ENCODE measurements around the gene FREM2.

Gene FREM2

GRCh38 chr13:38767506-38768265 is 80.8 kb downstream of the FREM2 start:
- H3K4me3 ChIP-seq (ENCODE audit: low read depth in 1 of 2, low read length in 2 of 2), result no peak overlapping the region
- H3K27me3 ChIP-seq (ENCODE audit: control insufficient read depth in 1 of 2, insufficient read depth in 2 of 2, low read length in 2 of 2), result no peaks in the 10 kb centered on the region
- no peaks in the 10 kb centered on the region for H3K4me1 ChIP-seq (ENCODE audit: insufficient read depth, low read length)
- H3K9ac ChIP-seq (ENCODE audit: low read length), result no peak overlapping the region
- no peaks in the 10 kb centered on the region for H3K36me3 ChIP-seq (ENCODE audit: insufficient read depth, low read length)
- no peaks in the 10 kb centered on the region for H3K9me3 ChIP-seq (ENCODE audit: low read length)
- H3K27ac ChIP-seq (ENCODE audit: low read depth, low read length), result no peak overlapping the region

- H3K27me3 ChIP-seq (ENCODE audit: control insufficient read depth in 1 of 2, insufficient read depth in 2 of 2, low read length in 2 of 2), result no peaks in the 10 kb centered on the region
- no peak overlapping the region for H3K9ac ChIP-seq (ENCODE audit: low read length)
- no peaks in the 10 kb centered on the region for H3K4me1 ChIP-seq (ENCODE audit: insufficient read depth, low read length)
- H3K36me3 ChIP-seq (ENCODE audit: insufficient read depth, low read length), result no peaks in the 10 kb centered on the region
- H3K9me3 ChIP-seq (ENCODE audit: low read length), result no peaks in the 10 kb centered on the region
- no peak overlapping the region for H3K4me3 ChIP-seq (ENCODE audit: low read depth in 1 of 2, low read length in 2 of 2)
- H3K27ac ChIP-seq (ENCODE audit: low read depth, low read length), result no peak overlapping the region
These were observed 82.6 kb downstream of the FREM2 start for GRCh38 chr13:38769526-38769925.

GRCh38 chr13:38775085-38775484 is 88.2 kb downstream of the FREM2 start:
- no peaks in the 10 kb centered on the region for H3K9me3 ChIP-seq (ENCODE audit: low read length)
- no peaks in the 10 kb centered on the region for H3K27me3 ChIP-seq (ENCODE audit: control insufficient read depth in 1 of 2, insufficient read depth in 2 of 2, low read length in 2 of 2)

GRCh38 chr13:38777347-38778119 is 90.7 kb downstream of the FREM2 start:
- no peaks in the 10 kb centered on the region for H3K36me3 ChIP-seq (ENCODE audit: insufficient read depth, low read length)
- H3K9ac ChIP-seq (ENCODE audit: low read length), result no peak overlapping the region
- no peak overlapping the region for H3K27ac ChIP-seq (ENCODE audit: low read depth, low read length)
- no peaks in the 10 kb centered on the region for H3K9me3 ChIP-seq (ENCODE audit: low read length)
- no peaks in the 10 kb centered on the region for H3K27me3 ChIP-seq (ENCODE audit: control insufficient read depth in 1 of 2, insufficient read depth in 2 of 2, low read length in 2 of 2)
- no peaks in the 10 kb centered on the region for H3K4me1 ChIP-seq (ENCODE audit: insufficient read depth, low read length)
- H3K4me3 ChIP-seq (ENCODE audit: low read depth in 1 of 2, low read length in 2 of 2), result no peak overlapping the region

More at GRCh38 chr13:38775085-38775484, 88.2 kb downstream of the FREM2 start:
- Histone ChIP-seq H3K9ac (ENCODE audit: low read length) (no peak overlapping the region), H3K4me1 (ENCODE audit: insufficient read depth, low read length) (no peaks in the 10 kb centered on the region), H3K36me3 (ENCODE audit: insufficient read depth, low read length) (no peaks in the 10 kb centered on the region), H3K4me3 (ENCODE audit: low read depth in 1 of 2, low read length in 2 of 2) (no peak overlapping the region), H3K27ac (ENCODE audit: low read depth, low read length) (no peak overlapping the region)

GRCh38 chr13:38781539-38781938 is 94.7 kb downstream of the FREM2 start:
- H3K4me1 ChIP-seq (ENCODE audit: insufficient read depth, low read length), result no peaks in the 10 kb centered on the region
- no peaks in the 10 kb centered on the region for H3K27me3 ChIP-seq (ENCODE audit: control insufficient read depth in 1 of 2, insufficient read depth in 2 of 2, low read length in 2 of 2)
- H3K9me3 ChIP-seq (ENCODE audit: low read length), result no peaks in the 10 kb centered on the region
- H3K27ac ChIP-seq (ENCODE audit: low read depth, low read length), result no peak overlapping the region
- no peak overlapping the region for H3K4me3 ChIP-seq (ENCODE audit: low read depth in 1 of 2, low read length in 2 of 2)
- no peaks in the 10 kb centered on the region for H3K36me3 ChIP-seq (ENCODE audit: insufficient read depth, low read length)
- no peak overlapping the region for H3K9ac ChIP-seq (ENCODE audit: low read length)

- Histone ChIP-seq H3K9me3 (ENCODE audit: low read length) (no peaks in the 10 kb centered on the region), H3K27ac (ENCODE audit: low read depth, low read length) (no peak overlapping the region), H3K36me3 (ENCODE audit: insufficient read depth, low read length) (no peaks in the 10 kb centered on the region), H3K9ac (ENCODE audit: low read length) (no peak overlapping the region), H3K27me3 (ENCODE audit: control insufficient read depth in 1 of 2, insufficient read depth in 2 of 2, low read length in 2 of 2) (no peaks in the 10 kb centered on the region), H3K4me1 (ENCODE audit: insufficient read depth, low read length) (no peaks in the 10 kb centered on the region), H3K4me3 (ENCODE audit: low read depth in 1 of 2, low read length in 2 of 2) (no peak overlapping the region)
These were observed 97.4 kb downstream of the FREM2 start for GRCh38 chr13:38784036-38784880.

GRCh38 chr13:38785042-38785441 is 98.2 kb downstream of the FREM2 start:
- Histone ChIP-seq H3K27ac (ENCODE audit: low read depth, low read length) (no peak overlapping the region), H3K4me1 (ENCODE audit: insufficient read depth, low read length) (no peaks in the 10 kb centered on the region), H3K36me3 (ENCODE audit: insufficient read depth, low read length) (no peaks in the 10 kb centered on the region), H3K4me3 (ENCODE audit: low read depth in 1 of 2, low read length in 2 of 2) (no peak overlapping the region), H3K9ac (ENCODE audit: low read length) (no peak overlapping the region), H3K27me3 (ENCODE audit: control insufficient read depth in 1 of 2, insufficient read depth in 2 of 2, low read length in 2 of 2) (no peaks in the 10 kb centered on the region), H3K9me3 (ENCODE audit: low read length) (no peaks in the 10 kb centered on the region)

GRCh38 chr13:38785490-38785889 is 98.6 kb downstream of the FREM2 start:
- H3K9ac ChIP-seq (ENCODE audit: low read length), result no peak overlapping the region
- no peaks in the 10 kb centered on the region for H3K36me3 ChIP-seq (ENCODE audit: insufficient read depth, low read length)
- H3K27me3 ChIP-seq (ENCODE audit: control insufficient read depth in 1 of 2, insufficient read depth in 2 of 2, low read length in 2 of 2), result no peaks in the 10 kb centered on the region
- H3K4me3 ChIP-seq (ENCODE audit: low read depth in 1 of 2, low read length in 2 of 2), result no peak overlapping the region
- H3K27ac ChIP-seq (ENCODE audit: low read depth, low read length), result no peak overlapping the region
- H3K4me1 ChIP-seq (ENCODE audit: insufficient read depth, low read length), result no peaks in the 10 kb centered on the region
- H3K9me3 ChIP-seq (ENCODE audit: low read length), result no peaks in the 10 kb centered on the region

- no peaks in the 10 kb centered on the region for H3K27me3 ChIP-seq (ENCODE audit: control insufficient read depth in 1 of 2, insufficient read depth in 2 of 2, low read length in 2 of 2)
- H3K27ac ChIP-seq (ENCODE audit: low read depth, low read length), result no peak overlapping the region
- no peaks in the 10 kb centered on the region for H3K36me3 ChIP-seq (ENCODE audit: insufficient read depth, low read length)
These were observed 100.7 kb downstream of the FREM2 start for GRCh38 chr13:38787550-38787949.

GRCh38 chr13:38796890-38797289 is 110.0 kb downstream of the FREM2 start:
- no peaks in the 10 kb centered on the region for H3K27me3 ChIP-seq (ENCODE audit: control insufficient read depth in 1 of 2, insufficient read depth in 2 of 2, low read length in 2 of 2)
- no peak overlapping the region for H3K4me3 ChIP-seq (ENCODE audit: low read depth in 1 of 2, low read length in 2 of 2)
- no peak overlapping the region for H3K9ac ChIP-seq (ENCODE audit: low read length)
- H3K9me3 ChIP-seq (ENCODE audit: low read length), result no peaks in the 10 kb centered on the region
- H3K36me3 ChIP-seq (ENCODE audit: insufficient read depth, low read length), result no peaks in the 10 kb centered on the region
- H3K27ac ChIP-seq (ENCODE audit: low read depth, low read length), result no peak overlapping the region
- H3K4me1 ChIP-seq (ENCODE audit: insufficient read depth, low read length), result no peaks in the 10 kb centered on the region

More at GRCh38 chr13:38787550-38787949, 100.7 kb downstream of the FREM2 start:
- no peak overlapping the region for H3K9ac ChIP-seq (ENCODE audit: low read length)
- H3K9me3 ChIP-seq (ENCODE audit: low read length), result no peaks in the 10 kb centered on the region
- no peaks in the 10 kb centered on the region for H3K4me1 ChIP-seq (ENCODE audit: insufficient read depth, low read length)
- no peak overlapping the region for H3K4me3 ChIP-seq (ENCODE audit: low read depth in 1 of 2, low read length in 2 of 2)

GRCh38 chr13:38803531-38803930 is 116.7 kb downstream of the FREM2 start:
- no peaks in the 10 kb centered on the region for H3K27me3 ChIP-seq (ENCODE audit: control insufficient read depth in 1 of 2, insufficient read depth in 2 of 2, low read length in 2 of 2)
- H3K27ac ChIP-seq (ENCODE audit: low read depth, low read length), result no peak overlapping the region
- no peaks in the 10 kb centered on the region for H3K4me1 ChIP-seq (ENCODE audit: insufficient read depth, low read length)
- no peak overlapping the region for H3K4me3 ChIP-seq (ENCODE audit: low read depth in 1 of 2, low read length in 2 of 2)
- no peaks in the 10 kb centered on the region for H3K36me3 ChIP-seq (ENCODE audit: insufficient read depth, low read length)
- no peaks in the 10 kb centered on the region for H3K9me3 ChIP-seq (ENCODE audit: low read length)
- H3K9ac ChIP-seq (ENCODE audit: low read length), result no peak overlapping the region

Measured in muscle layer of colon (tissue), 2 donors.